Measurements from ENCODE around the gene PLA2G10. TPM values are rescaled to one million over a fixed set of nuclear protein-coding genes. Genes with fewer than 3 reads are reported as not detected.

The PLA2G10 gene
- total and polyA plus RNA-seq, 11 donors, result not detected

DNA sequence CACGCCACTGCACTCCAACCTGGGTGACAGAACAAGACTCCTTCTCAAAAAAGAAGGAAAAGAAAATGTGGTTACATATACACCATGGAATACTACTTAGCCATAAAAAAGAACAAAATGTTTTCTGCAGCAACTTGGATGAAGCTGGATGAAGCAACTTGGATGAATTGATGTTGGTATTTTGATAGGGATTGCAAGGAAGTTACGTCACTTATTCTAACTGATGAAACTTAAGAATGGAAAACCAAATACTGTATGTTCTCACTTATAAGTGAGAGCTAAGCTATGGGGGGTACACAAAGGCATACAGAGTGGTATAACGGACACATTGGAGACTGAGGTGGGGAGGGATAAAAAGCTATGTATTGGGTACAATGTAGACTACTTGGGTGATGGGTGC is 17.5 kb downstream of the PLA2G10 start:
- Histone ChIP-seq H3K27me3 (no peaks in the 10 kb centered on the region), H3K4me3 (no peak overlapping the region), H3K27ac (no peak overlapping the region), H3K9me3 (no peaks in the 10 kb centered on the region), H3K4me1 (peaks cover 0 to 3% (median 0%) of the 10 kb centered on the region in 12 donors), H3K36me3 (no peaks in the 10 kb centered on the region)
- 87 to 91% (median 87%) methylated on average over 3 of the region's 3 CpGs for WGBS, 4 donors
- ATAC-seq (no peak), DNase-seq (no peak)
- no peak for TF ChIP-seq POLR2A (IDR thresholded peaks at IDR 0.05)
- TF ChIP-seq, protein P1, sequence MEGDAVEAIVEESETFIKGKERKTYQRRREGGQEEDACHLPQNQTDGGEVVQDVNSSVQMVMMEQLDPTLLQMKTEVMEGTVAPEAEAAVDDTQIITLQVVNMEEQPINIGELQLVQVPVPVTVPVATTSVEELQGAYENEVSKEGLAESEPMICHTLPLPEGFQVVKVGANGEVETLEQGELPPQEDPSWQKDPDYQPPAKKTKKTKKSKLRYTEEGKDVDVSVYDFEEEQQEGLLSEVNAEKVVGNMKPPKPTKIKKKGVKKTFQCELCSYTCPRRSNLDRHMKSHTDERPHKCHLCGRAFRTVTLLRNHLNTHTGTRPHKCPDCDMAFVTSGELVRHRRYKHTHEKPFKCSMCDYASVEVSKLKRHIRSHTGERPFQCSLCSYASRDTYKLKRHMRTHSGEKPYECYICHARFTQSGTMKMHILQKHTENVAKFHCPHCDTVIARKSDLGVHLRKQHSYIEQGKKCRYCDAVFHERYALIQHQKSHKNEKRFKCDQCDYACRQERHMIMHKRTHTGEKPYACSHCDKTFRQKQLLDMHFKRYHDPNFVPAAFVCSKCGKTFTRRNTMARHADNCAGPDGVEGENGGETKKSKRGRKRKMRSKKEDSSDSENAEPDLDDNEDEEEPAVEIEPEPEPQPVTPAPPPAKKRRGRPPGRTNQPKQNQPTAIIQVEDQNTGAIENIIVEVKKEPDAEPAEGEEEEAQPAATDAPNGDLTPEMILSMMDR (IDR thresholded peaks at IDR 0.05), result no peak
- intact Hi-C loops (cut with DNase I), result no loop called here

DNA sequence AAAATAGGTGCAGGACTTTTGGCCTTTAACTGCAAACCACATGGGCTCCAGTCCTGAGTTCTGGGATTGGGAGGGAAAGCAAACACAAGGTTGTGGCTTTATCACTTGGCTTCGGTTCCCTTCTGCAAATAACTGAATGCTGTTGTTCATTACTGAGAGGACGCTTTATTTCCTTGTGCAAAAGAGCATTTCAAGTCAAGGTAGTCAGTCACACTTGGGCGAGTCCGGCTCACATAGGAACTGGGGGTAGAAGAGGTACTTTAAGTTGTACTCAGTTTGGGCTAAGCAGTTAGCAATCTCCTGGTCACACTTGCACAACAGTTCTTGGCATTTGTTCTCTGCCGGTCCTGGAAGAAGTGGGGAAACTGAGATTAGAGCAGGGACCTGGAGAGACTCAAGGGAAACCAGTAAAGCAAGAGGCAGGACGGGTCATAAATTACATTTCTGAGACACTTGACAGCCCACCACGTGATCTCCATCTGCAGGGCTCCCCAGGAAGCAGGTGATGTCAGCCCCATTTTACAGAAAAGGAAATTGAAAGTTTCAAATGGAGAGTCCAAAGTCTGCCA is 21.6 kb downstream of the PLA2G10 start:
- no peak overlapping the region for H3K4me3 ChIP-seq
- H3K4me1 ChIP-seq, result peaks cover 0 to 3% (median 0%) of the 10 kb centered on the region in 12 donors
- no peak overlapping the region for H3K27ac ChIP-seq
- peaks cover 0 to 24% (median 14%) of the 10 kb centered on the region in 9 donors for H3K36me3 ChIP-seq
- WGBS, 4 donors, result 61 to 68% (median 66%) methylated on average over 7 of the region's 7 CpGs
- intact Hi-C loops (cut with DNase I), result no loop called here
- no peak for DNase-seq
- ATAC-seq, result no peak
- no peaks in the 10 kb centered on the region for H3K9me3 ChIP-seq
- H3K27me3 ChIP-seq, result no peaks in the 10 kb centered on the region
- TF ChIP-seq POLR2A (IDR thresholded peaks at IDR 0.05), result no peak
- TF ChIP-seq, protein P1 (IDR thresholded peaks at IDR 0.05), result no peak

DNA sequence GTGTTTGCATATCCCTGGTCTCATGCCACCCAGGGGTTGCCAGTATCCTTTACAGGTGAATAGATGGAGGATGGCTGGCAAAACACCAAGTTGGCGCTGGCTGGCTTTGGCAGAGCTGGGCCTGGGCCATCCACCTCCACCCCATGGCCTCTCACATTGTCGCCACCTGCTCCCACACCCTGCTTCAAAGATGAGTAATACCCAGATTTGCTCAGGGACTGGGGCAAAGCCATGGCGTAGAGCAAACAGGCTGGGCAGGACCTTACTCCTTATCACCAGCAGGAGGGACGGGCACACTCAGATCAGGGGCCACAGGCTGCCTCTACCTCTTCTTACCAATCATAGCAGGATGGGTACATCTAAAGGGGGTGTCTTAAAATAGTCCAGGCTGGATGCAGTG is 24.3 kb downstream of the PLA2G10 start:
- 90 to 98% (median 94%) methylated on average over 4 of the region's 4 CpGs for WGBS, 4 donors
- H3K4me3 ChIP-seq, result no peak overlapping the region
- DNase-seq (no peak), ATAC-seq (peak in 2 of 4 donors; percentile 16 to 40)
- H3K27me3 ChIP-seq, result no peaks in the 10 kb centered on the region
- TF ChIP-seq POLR2A (IDR thresholded peaks at IDR 0.05), result no peak
- TF ChIP-seq, protein P1 (IDR thresholded peaks at IDR 0.05), result no peak
- no peaks in the 10 kb centered on the region for H3K9me3 ChIP-seq
- no peak overlapping the region for H3K27ac ChIP-seq
- peaks cover 0 to 51% (median 41%) of the 10 kb centered on the region in 9 donors for H3K36me3 ChIP-seq
- intact Hi-C loops (cut with DNase I), result no loop called here
- H3K4me1 ChIP-seq, result peaks cover 0 to 3% (median 0%) of the 10 kb centered on the region in 12 donors

DNA sequence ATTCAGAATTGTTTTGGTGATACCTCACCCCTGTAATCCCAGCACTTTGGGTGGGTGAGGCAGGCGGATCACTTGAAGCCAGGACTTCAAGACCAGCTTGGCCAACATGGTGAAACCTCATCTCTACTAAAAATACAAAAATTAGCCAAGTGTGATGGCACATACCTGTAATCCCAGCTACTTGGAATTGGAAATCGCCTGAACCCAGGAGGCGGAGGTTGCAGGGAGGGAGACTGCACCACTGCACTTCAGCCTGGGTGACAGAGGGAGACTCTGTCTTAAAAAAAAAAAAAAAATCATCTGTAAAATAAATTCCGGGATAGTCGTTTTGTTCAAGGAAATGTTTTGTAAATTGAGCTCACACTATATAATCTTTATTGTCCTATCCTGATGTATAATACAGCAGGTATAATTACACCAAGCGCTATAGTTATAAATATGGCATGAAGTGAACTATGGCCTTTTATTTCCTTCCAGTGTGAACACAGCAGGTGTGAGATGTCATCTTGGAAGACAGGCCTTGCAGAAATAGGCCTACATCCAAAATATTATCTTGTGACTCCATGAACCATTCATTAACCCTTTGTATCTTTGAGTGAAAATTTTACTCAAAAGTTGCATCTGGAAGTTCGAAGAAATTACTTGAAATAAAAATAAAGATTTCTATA is 25.4 kb downstream of the PLA2G10 start:
- no peaks in the 10 kb centered on the region for H3K9me3 ChIP-seq
- ATAC-seq, result no peak
- peaks cover 0 to 3% (median 0%) of the 10 kb centered on the region in 12 donors for H3K4me1 ChIP-seq
- H3K27ac ChIP-seq, result no peak overlapping the region
- H3K36me3 ChIP-seq, result peaks cover 0 to 62% (median 52%) of the 10 kb centered on the region in 9 donors
- no peak for DNase-seq
- no peaks in the 10 kb centered on the region for H3K27me3 ChIP-seq
- intact Hi-C loops (cut with DNase I), result no loop called here
- TF ChIP-seq, protein P1 (IDR thresholded peaks at IDR 0.05), result no peak
- no peak for TF ChIP-seq POLR2A (IDR thresholded peaks at IDR 0.05)
- H3K4me3 ChIP-seq, result no peak overlapping the region
- WGBS, 4 donors, result 76 to 86% (median 80%) methylated on average over 7 of the region's 7 CpGs
